GM12892 (cell line): ENCODE results near the gene TNS3.

Source experiments
- POLR2A ChIP-seq: IDR thresholded peaks from 2 replicates; pipeline ENCODE4 v1.6.1; 2011; ENCODE audit warnings: low read depth, low read length, control low read depth
- POLR2AphosphoS5 ChIP-seq: IDR thresholded peaks from 2 replicates; pipeline ENCODE4 v1.6.1; 2011; ENCODE audit warnings: low read depth, low read length, control low read depth

GRCh38 chr7:47582764-47583738 lies 1.1 kb upstream of the TNS3 start:
- TF ChIP-seq POLR2A (no peak), POLR2AphosphoS5 (no peak)
